ENCODE results near the gene RADIL.

RADIL gene

GRCh38 chr7:4820405-4820966, 63.0 kb downstream of the RADIL start:
- TF ChIP-seq POLR2AphosphoS5 (IDR thresholded peaks at IDR 0.05; ENCODE audit: low read depth, low read length) (no peak), REST (IDR thresholded peaks at IDR 0.05; ENCODE audit: insufficient read depth in 1 of 2, low read depth in 2 of 2, low read length in 2 of 2) (no peak), SIN3A (IDR thresholded peaks at IDR 0.05; ENCODE audit: borderline replicate concordance, insufficient read depth, low read length) (no peak), TAF1 (IDR thresholded peaks at IDR 0.05; ENCODE audit: borderline replicate concordance, insufficient read depth, low read length) (no peak), FOXP2 (optimal IDR thresholded peaks at IDR 0.05; ENCODE audit: borderline replicate concordance, extremely low read depth, extremely low read length, insufficient read depth) (no peak)

GRCh38 chr7:4819560-4820404, 63.7 kb downstream of the RADIL start:
- TF ChIP-seq SIN3A (IDR thresholded peaks at IDR 0.05; ENCODE audit: borderline replicate concordance, insufficient read depth, low read length) (no peak), FOXP2 (optimal IDR thresholded peaks at IDR 0.05; ENCODE audit: borderline replicate concordance, extremely low read depth, extremely low read length, insufficient read depth) (no peak), REST (IDR thresholded peaks at IDR 0.05; ENCODE audit: insufficient read depth in 1 of 2, low read depth in 2 of 2, low read length in 2 of 2) (no peak), POLR2AphosphoS5 (IDR thresholded peaks at IDR 0.05; ENCODE audit: low read depth, low read length) (no peak), TAF1 (IDR thresholded peaks at IDR 0.05; ENCODE audit: borderline replicate concordance, insufficient read depth, low read length) (no peak)

GRCh38 chr7:4818000-4818794, 65.3 kb downstream of the RADIL start:
- TF ChIP-seq TAF1 (IDR thresholded peaks at IDR 0.05; ENCODE audit: borderline replicate concordance, insufficient read depth, low read length) (no peak), REST (IDR thresholded peaks at IDR 0.05; ENCODE audit: insufficient read depth in 1 of 2, low read depth in 2 of 2, low read length in 2 of 2) (no peak)

DNA sequence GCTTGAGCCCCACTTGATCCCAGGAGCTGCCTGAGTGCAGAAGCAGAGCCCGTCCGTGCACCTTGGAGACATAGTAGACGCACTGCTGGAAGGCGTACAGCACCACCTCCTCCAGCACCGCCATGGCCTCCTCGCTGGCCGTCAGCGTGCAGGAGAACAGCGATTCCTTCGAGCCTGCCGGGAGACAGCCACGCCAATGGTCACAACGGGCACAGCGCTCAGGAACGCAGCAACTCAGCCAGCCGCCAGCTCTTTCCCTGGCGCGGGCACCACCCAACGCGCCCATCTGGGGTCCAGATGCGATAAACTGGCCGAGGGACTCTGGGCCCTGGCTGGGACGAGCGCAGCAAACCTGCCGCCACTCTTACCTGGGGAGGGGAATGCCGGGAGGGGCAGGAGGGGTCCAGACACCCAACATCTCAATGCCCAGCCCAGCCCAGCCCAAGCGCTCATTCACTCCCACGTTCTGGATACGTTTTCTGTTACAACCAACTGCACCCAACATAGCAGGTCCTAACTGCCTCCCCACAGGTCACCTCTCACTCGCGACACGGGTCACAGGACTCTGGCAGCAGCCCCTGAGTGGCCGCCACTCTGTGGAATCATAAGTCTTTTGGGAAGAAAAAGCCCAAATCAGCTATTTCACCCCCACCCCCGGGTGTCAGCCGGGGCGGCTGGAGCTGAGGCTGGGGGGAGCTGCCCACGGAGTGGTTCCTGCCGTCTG, 66.2 kb downstream of the RADIL start:
- TF ChIP-seq TAF1 (IDR thresholded peaks at IDR 0.05; ENCODE audit: borderline replicate concordance, insufficient read depth, low read length) (no peak), SIN3A (IDR thresholded peaks at IDR 0.05; ENCODE audit: borderline replicate concordance, insufficient read depth, low read length) (no peak), POLR2AphosphoS5 (IDR thresholded peaks at IDR 0.05; ENCODE audit: low read depth, low read length) (no peak), REST (IDR thresholded peaks at IDR 0.05; ENCODE audit: insufficient read depth in 1 of 2, low read depth in 2 of 2, low read length in 2 of 2) (no peak)
